Neural cell (in vitro differentiated cells): Measurements from ENCODE around the gene LRP8.

Experiments used
- EP300 ChIP-seq: fragments of 450-650 bp; conservative IDR thresholded peaks from 2 replicates; pipeline ENCODE4 v1.6.1; 2014; ENCODE audit warnings: antibody characterized with exemption, mild to moderate bottlenecking, moderate library complexity; ENCODE audit not compliant: poor library complexity, severe bottlenecking
- EZH2 ChIP-seq: fragments of 200-600, 300-800 bp; shearing (Covaris generic), sonication (generic); IDR thresholded peaks from 2 replicates; pipeline ENCODE4 v1.6.1; 2014; ENCODE audit warnings: antibody characterized with exemption, low read length, borderline replicate concordance, mild to moderate bottlenecking; ENCODE audit not compliant: insufficient read depth, poor library complexity, severe bottlenecking
- POLR2AphosphoS5 ChIP-seq: IDR thresholded peaks from 2 replicates; pipeline ENCODE4 v1.6.1; 2012
- RAD21 ChIP-seq: fragments of 450-650 bp; conservative IDR thresholded peaks from 2 replicates; pipeline ENCODE4 v1.6.1; 2014; ENCODE audit warnings: antibody characterized with exemption, mild to moderate bottlenecking, moderate library complexity
- SMC3 ChIP-seq: fragments of 450-650 bp; conservative IDR thresholded peaks from 2 replicates; pipeline ENCODE4 v1.6.1; 2014; ENCODE audit warnings: antibody characterized with exemption, mild to moderate bottlenecking, moderate library complexity; ENCODE audit not compliant: poor library complexity
- TAF1 ChIP-seq: IDR thresholded peaks from 2 replicates; pipeline ENCODE4 v1.6.1; 2012; ENCODE audit warnings: low read depth
- TF ChIP-seq, protein P1 (sequence below): fragments of 450-650 bp; IDR thresholded peaks from 2 replicates; pipeline ENCODE4 v1.5.1; 2014; ENCODE audit warnings: antibody characterized with exemption, mild to moderate bottlenecking, moderate library complexity; ENCODE audit not compliant: poor library complexity, severe bottlenecking
- TF ChIP-seq, protein P2 (sequence below): IDR thresholded peaks from 2 replicates; pipeline ENCODE4 v1.6.1; 2012; ENCODE audit warnings: borderline replicate concordance

DNA sequence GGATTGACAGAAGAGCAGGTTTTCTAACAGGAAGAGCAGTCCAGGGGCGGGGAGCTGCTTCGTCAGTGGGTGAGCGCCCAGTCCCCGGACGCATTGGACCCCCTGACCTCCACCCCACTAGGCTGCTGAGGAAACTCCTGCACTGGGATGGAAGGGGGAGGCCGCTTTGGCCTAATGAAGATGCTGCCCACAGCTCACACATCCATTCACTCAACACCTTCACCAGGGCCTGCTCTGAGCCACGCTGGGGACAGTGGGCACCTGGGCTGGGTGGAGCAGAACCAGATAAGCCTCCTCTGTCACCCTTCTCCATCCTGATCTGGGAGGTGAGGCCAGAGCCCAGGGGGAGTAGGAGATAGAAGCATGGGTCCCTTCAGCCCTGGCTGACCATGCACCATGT lies 13.3 kb downstream of the LRP8 start:
- TF ChIP-seq, protein P1, sequence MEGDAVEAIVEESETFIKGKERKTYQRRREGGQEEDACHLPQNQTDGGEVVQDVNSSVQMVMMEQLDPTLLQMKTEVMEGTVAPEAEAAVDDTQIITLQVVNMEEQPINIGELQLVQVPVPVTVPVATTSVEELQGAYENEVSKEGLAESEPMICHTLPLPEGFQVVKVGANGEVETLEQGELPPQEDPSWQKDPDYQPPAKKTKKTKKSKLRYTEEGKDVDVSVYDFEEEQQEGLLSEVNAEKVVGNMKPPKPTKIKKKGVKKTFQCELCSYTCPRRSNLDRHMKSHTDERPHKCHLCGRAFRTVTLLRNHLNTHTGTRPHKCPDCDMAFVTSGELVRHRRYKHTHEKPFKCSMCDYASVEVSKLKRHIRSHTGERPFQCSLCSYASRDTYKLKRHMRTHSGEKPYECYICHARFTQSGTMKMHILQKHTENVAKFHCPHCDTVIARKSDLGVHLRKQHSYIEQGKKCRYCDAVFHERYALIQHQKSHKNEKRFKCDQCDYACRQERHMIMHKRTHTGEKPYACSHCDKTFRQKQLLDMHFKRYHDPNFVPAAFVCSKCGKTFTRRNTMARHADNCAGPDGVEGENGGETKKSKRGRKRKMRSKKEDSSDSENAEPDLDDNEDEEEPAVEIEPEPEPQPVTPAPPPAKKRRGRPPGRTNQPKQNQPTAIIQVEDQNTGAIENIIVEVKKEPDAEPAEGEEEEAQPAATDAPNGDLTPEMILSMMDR = no peak
- TF ChIP-seq, protein P2, sequence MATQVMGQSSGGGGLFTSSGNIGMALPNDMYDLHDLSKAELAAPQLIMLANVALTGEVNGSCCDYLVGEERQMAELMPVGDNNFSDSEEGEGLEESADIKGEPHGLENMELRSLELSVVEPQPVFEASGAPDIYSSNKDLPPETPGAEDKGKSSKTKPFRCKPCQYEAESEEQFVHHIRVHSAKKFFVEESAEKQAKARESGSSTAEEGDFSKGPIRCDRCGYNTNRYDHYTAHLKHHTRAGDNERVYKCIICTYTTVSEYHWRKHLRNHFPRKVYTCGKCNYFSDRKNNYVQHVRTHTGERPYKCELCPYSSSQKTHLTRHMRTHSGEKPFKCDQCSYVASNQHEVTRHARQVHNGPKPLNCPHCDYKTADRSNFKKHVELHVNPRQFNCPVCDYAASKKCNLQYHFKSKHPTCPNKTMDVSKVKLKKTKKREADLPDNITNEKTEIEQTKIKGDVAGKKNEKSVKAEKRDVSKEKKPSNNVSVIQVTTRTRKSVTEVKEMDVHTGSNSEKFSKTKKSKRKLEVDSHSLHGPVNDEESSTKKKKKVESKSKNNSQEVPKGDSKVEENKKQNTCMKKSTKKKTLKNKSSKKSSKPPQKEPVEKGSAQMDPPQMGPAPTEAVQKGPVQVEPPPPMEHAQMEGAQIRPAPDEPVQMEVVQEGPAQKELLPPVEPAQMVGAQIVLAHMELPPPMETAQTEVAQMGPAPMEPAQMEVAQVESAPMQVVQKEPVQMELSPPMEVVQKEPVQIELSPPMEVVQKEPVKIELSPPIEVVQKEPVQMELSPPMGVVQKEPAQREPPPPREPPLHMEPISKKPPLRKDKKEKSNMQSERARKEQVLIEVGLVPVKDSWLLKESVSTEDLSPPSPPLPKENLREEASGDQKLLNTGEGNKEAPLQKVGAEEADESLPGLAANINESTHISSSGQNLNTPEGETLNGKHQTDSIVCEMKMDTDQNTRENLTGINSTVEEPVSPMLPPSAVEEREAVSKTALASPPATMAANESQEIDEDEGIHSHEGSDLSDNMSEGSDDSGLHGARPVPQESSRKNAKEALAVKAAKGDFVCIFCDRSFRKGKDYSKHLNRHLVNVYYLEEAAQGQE = no peak
- no peak for TF ChIP-seq RAD21
- no peak for TF ChIP-seq POLR2AphosphoS5
- no peak for TF ChIP-seq TAF1
- no peak for TF ChIP-seq SMC3
- TF ChIP-seq EP300 = no peak
- TF ChIP-seq EZH2 = no peak
